SJCRH30 (cell line): ENCODE measurements around the gene DDAH2. TPM values are rescaled to one million over a fixed set of nuclear protein-coding genes. Genes with fewer than 3 reads are reported as not detected.
A peak's percentile ranks its signal among the peaks of the same experiment; 100 is the strongest.
"Not testable (repeated sequence)": the region's sequence is repeated elsewhere in the genome, so short reads cannot be mapped to it uniquely, and the experiment has no call there.

Source experiments
- DNase-seq, 2 experiments: peaks; one replicate each; pipeline ENCODE4 v3.0.0-alpha.2; 2015 to 2020
- H3K27ac ChIP-seq: fragments of 250-450 bp; sonication (Bioruptor Pico); 2 replicates; pipeline ENCODE4 v1.5.1; 2020; ENCODE audit warnings: mild to moderate bottlenecking, moderate library complexity
- H3K27me3 ChIP-seq: fragments of 250-450 bp; sonication (Bioruptor Pico); 2 replicates; pipeline ENCODE4 v1.5.1; 2020; ENCODE audit warnings: mild to moderate bottlenecking, moderate library complexity
- H3K36me3 ChIP-seq: fragments of 250-450 bp; sonication (Bioruptor Pico); 2 replicates; pipeline ENCODE4 v1.5.1; 2020; ENCODE audit warnings: mild to moderate bottlenecking, moderate library complexity
- H3K4me1 ChIP-seq: fragments of 250-450 bp; sonication (Bioruptor Pico); 2 replicates; pipeline ENCODE4 v1.5.1; 2020; ENCODE audit warnings: mild to moderate bottlenecking, moderate library complexity
- H3K4me3 ChIP-seq: fragments of 250-450 bp; sonication (Bioruptor Pico); 2 replicates; pipeline ENCODE4 v1.5.1; 2020; ENCODE audit warnings: mild to moderate bottlenecking, moderate library complexity
- H3K9me3 ChIP-seq: fragments of 250-450 bp; sonication (Bioruptor Pico); replicated peaks from 2 replicates; pipeline ENCODE4 v1.5.1; 2020; ENCODE audit warnings: mild to moderate bottlenecking, moderate library complexity
- total RNA-seq: library from RNA; depleted of rRNA; stranded (reverse); fragments of >200 nt; shearing (Covaris generic); gene quantifications from 2 replicates; pipeline ENCODE4 v1.2.3, GENCODE V29; 2014

DDAH2 gene
- total RNA-seq, 1 experiment from 2014 or later = 42.7 TPM

GRCh38 chr6:31717499-31718222 is 11.4 kb downstream of the DDAH2 start:
- H3K27me3 ChIP-seq = peaks cover 8% of the 10 kb centered on the region

DNA sequence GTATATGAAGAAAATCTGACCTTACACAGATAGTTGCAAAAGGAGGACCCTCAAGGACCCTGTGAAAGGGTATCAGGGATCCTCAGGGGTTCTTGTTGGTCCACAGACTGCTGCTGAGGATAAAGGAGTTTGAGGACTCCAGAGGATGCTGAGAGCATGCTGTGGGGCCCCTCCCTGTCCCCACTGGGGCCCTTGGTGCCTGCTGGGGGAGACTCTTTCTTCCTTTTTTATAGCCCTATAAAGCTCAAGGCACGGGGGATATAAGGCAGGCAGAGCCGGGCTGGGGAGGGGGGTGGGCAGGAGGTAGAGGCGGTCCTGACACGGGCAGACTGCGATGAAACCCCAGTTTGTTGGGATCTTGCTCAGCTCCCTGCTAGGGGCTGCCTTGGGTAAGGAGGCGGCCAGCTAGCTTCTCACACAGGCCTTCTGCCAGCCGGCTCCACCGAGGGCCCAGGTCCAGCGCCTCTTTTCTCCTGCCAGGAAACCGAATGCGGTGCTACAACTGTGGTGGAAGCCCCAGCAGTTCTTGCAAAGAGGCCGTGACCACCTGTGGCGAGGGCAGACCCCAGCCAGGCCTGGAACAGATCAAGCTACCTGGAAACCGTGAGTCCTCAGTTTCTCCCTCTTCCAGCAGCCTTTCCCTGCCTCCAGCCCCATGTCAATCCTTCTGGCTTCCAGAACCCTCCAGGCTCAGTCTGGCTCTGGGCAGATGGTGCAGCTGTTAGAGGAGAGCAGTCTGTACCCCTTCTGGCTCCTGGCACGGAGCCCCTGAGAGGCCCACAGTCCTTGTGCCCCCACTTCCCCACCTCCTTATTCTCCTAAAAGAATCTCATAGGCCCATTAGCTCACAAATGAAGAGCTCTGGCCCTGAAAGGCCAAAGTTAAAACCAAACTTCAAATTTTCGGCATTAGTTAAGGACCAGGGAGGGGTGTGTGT is 13.8 kb downstream of the DDAH2 start, which contains the start of gene LY6G6D:
Gene LY6G6D (plus strand): TSS at position 327 of the 937 bp plus-strand sequence. CDS start 8 bp downstream, at position 335.
- no peak for DNase-seq

More at GRCh38 chr6:31717499-31718222, 11.4 kb downstream of the DDAH2 start:
- no peak overlapping the region for H3K27ac ChIP-seq
- H3K4me1 ChIP-seq = no peaks in the 10 kb centered on the region
- no peaks in the 10 kb centered on the region for H3K36me3 ChIP-seq
- no peaks in the 10 kb centered on the region for H3K9me3 ChIP-seq
- no peak for DNase-seq
- no peak overlapping the region for H3K4me3 ChIP-seq

GRCh38 chr6:31713991-31714684 is 15.0 kb downstream of the DDAH2 start:
- H3K27ac ChIP-seq = no peak overlapping the region
- DNase-seq = no peak
- H3K4me3 ChIP-seq = no peak overlapping the region
- no peaks in the 10 kb centered on the region for H3K4me1 ChIP-seq
- no peaks in the 10 kb centered on the region for H3K36me3 ChIP-seq
- H3K27me3 ChIP-seq = peaks cover 19% of the 10 kb centered on the region
- no peaks in the 10 kb centered on the region for H3K9me3 ChIP-seq

More for the DNA sequence above, 13.8 kb downstream of the DDAH2 start, which contains the start of gene LY6G6D:
- H3K36me3 ChIP-seq = no peaks in the 10 kb centered on the region
- H3K27me3 ChIP-seq = peaks cover 19% of the 10 kb centered on the region
- H3K4me3 ChIP-seq = no peak within 1 kb of the TSS
- H3K9me3 ChIP-seq = no peaks in the 10 kb centered on the region
- no peaks in the 10 kb centered on the region for H3K4me1 ChIP-seq
- no peak within 1 kb of the TSS for H3K27ac ChIP-seq

DNA sequence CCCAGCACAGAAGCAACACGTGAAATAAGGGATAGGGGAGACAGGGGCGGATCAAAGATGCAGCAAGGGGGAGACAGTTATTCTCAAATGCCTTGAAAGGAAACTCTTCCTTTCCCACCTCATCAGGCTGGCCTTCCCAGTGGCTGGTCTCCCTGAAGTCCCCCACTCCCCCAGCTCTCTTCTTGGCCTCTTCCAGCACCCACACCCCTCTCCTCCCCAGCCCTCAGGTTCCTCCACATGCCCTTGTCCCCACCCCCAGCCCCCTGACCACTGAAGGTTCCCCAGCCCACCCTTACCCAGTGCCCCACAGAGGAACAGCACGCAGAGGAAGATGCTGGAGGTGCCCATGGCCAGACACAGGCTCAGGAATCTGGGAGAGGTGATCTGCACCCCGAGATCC is 15.6 kb downstream of the DDAH2 start:
- Histone ChIP-seq H3K4me1 (no peaks in the 10 kb centered on the region), H3K9me3 (no peaks in the 10 kb centered on the region), H3K27me3 (peaks cover 19% of the 10 kb centered on the region), H3K36me3 (no peaks in the 10 kb centered on the region), H3K27ac (no peak overlapping the region), H3K4me3 (no peak overlapping the region)
- no peak for DNase-seq

GRCh38 chr6:31712296-31712695 is 16.8 kb downstream of the DDAH2 start:
- no peaks in the 10 kb centered on the region for H3K9me3 ChIP-seq
- H3K27me3 ChIP-seq = peaks cover 19% of the 10 kb centered on the region
- DNase-seq = no peak
- H3K4me3 ChIP-seq = no peak overlapping the region
- no peak overlapping the region for H3K27ac ChIP-seq
- no peaks in the 10 kb centered on the region for H3K36me3 ChIP-seq
- no peaks in the 10 kb centered on the region for H3K4me1 ChIP-seq

DNA sequence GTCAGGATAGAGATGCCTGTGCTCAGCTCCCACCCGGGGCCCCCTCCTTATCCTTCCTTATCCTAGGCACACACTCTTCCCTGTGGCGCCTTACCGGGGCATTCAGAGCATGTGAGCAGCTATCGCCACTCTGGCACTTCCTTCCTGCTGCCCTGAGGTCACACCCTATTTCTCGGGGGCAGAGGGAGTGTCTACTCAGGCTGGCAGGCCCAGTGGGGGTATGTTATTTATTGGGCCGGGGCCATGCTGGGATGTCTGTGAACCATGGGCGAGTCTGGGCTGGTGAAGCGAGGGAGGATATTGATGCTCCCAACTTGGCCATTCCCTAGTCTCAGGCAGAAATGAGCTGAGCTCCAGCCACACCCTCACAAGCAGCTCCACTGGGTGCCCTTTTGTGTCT is 17.9 kb downstream of the DDAH2 start:
- Histone ChIP-seq H3K4me1 (no peaks in the 10 kb centered on the region), H3K27me3 (peaks cover 19% of the 10 kb centered on the region), H3K4me3 (no peak overlapping the region), H3K9me3 (no peaks in the 10 kb centered on the region), H3K27ac (no peak overlapping the region), H3K36me3 (no peaks in the 10 kb centered on the region)
- no peak for DNase-seq

- H3K27ac ChIP-seq = no peak overlapping the region
- no peak overlapping the region for H3K4me3 ChIP-seq
- no peaks in the 10 kb centered on the region for H3K9me3 ChIP-seq
- H3K4me1 ChIP-seq = no peaks in the 10 kb centered on the region
- H3K36me3 ChIP-seq = no peaks in the 10 kb centered on the region
- no peak for DNase-seq
- H3K27me3 ChIP-seq = peaks cover 19% of the 10 kb centered on the region
These were observed 18.4 kb downstream of the DDAH2 start for GRCh38 chr6:31710523-31711219.

GRCh38 chr6:31709157-31709556 is 19.9 kb downstream of the DDAH2 start:
- DNase-seq, H3K9me3 ChIP-seq, H3K4me3 ChIP-seq, H3K4me1 ChIP-seq, H3K36me3 ChIP-seq, H3K27ac ChIP-seq: not testable (repeated sequence)
- H3K27me3 ChIP-seq = peaks cover 13% of the 10 kb centered on the region; the same call in 1 of the 2 replicates

DNA sequence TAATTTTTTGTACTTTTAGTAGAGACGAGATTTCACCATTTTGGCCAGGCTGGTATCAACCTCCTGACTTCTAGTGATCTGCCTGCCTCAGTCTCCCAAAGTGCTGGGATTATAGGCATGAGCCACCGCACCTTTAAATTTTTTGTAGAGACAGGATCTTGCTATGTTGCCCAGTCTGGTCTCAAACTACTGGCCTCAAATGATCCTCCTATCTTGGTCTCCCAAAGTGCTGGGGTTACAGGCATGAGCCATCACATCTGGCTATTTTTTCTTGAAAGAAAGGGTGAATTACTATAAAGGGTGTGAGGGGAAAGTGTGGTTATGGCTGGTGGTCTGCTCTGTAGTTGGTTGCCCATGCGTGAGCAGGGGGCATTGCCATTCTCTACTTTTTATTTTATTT is 20.9 kb downstream of the DDAH2 start:
- no peaks in the 10 kb centered on the region for H3K36me3 ChIP-seq
- H3K4me1 ChIP-seq = no peaks in the 10 kb centered on the region
- no peaks in the 10 kb centered on the region for H3K9me3 ChIP-seq
- peaks cover 13% of the 10 kb centered on the region; the same call in 1 of the 2 replicates for H3K27me3 ChIP-seq
- no peak overlapping the region for H3K4me3 ChIP-seq
- H3K27ac ChIP-seq = no peak overlapping the region
- DNase-seq = no peak

- peaks cover 11% of the 10 kb centered on the region; the same call in 1 of the 2 replicates for H3K27me3 ChIP-seq
- no peaks in the 10 kb centered on the region for H3K9me3 ChIP-seq
- no peaks in the 10 kb centered on the region for H3K36me3 ChIP-seq
- H3K4me1 ChIP-seq = no peaks in the 10 kb centered on the region
- no peak overlapping the region for H3K4me3 ChIP-seq
- no peak for DNase-seq
- H3K27ac ChIP-seq = no peak overlapping the region
These were observed 21.4 kb downstream of the DDAH2 start for GRCh38 chr6:31707701-31708100.

- Histone ChIP-seq H3K36me3 (no peaks in the 10 kb centered on the region), H3K4me1 (peaks cover 5% of the 10 kb centered on the region), H3K27me3 (peaks cover 3% of the 10 kb centered on the region; the same call in 1 of the 2 replicates), H3K4me3 (no peak within 1 kb of the TSS), H3K27ac (no peak within 1 kb of the TSS), H3K9me3 (no peaks in the 10 kb centered on the region)
- no peak for DNase-seq
These were observed 22.5 kb downstream of the DDAH2 start, which contains the start of gene LY6G6F for GRCh38 chr6:31706599-31706998. TSS of gene LY6G6F (plus strand) at chr6:31706866. CDS start at chr6:31706907, 41 bp downstream.

DNA sequence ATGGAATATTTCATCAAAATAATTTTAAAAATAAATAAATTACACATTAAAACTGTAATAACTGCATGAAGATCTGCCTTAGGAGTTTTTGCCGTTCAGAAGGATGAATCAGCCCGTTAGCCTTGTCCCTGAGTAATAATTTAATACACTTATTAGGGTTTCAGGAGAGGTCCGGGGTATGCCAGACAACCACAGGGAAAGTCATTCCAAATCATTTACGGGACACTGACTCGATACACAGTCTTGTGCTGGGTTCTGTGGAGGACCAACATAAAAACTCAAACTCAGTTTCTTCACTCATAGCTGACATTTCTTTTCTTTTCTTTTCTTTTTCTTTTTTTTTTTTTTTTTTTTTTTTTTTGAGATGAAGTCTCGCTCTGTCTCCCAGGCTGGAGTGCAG is 23.2 kb downstream of the DDAH2 start:
- no peak for DNase-seq
- peaks cover 10% of the 10 kb centered on the region for H3K4me1 ChIP-seq
- no peaks in the 10 kb centered on the region for H3K9me3 ChIP-seq
- no peak overlapping the region for H3K4me3 ChIP-seq
- H3K27me3 ChIP-seq = no peaks in the 10 kb centered on the region
- no peaks in the 10 kb centered on the region for H3K36me3 ChIP-seq
- H3K27ac ChIP-seq = no peak overlapping the region

DNA sequence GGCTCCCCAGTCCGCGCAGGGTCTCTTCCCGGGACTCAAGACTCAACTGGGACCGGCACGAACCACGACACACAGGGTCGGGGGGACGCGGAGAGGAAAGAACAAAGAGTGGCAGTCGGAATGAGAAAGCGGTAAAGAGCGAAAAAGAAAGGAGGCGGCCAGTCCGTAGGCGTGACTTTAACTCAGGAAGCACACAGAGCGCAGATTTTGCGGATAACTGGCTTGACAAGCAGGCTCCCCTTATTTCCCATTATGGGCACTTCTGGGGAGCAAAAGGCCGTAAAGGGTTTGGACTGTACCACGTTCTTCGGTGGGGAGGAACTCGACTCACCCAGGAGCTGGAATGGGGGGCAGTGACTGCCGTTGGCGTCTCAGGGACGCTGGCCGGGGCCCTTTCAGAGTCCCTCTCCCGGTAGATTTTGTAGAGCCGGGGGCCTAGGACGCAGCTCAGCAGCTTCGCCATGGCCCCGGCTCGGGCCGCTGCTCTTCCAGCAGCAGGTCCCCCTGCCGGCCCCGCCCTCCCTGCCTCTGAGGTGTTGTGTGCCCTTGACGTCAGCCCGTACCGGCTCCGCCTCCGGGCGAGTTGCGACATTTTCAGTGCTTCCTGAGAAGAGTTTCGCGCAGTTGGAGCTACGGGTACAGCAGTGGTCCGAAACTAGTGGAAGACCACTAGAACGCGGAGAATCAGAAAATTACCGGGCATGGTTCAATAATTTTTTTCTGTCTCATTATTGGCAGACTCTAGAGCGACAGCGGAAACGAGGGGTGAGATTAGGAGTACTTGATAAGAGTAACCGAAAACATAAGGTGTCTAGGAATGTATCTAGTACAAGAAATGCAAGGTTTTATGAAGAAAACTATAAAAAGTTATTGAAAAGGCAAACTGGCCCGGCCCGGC is 26.0 kb downstream of the DDAH2 start, which contains the start of gene ABHD16A:
Gene ABHD16A (minus strand): TSS at position 506 of the 898 bp plus-strand sequence. CDS start 43 bp downstream, at position 463.
- Histone ChIP-seq H3K27ac (peak within 1 kb of the TSS; percentile 68), H3K9me3 (no peaks in the 10 kb centered on the region), H3K36me3 (no peaks in the 10 kb centered on the region), H3K27me3 (no peaks in the 10 kb centered on the region), H3K4me3 (peak within 1 kb of the TSS; percentile 79), H3K4me1 (peaks cover 10% of the 10 kb centered on the region)
- DNase-seq = peak; percentile 97 to 98
